ENCODE data around the gene PLP1.
A peak's percentile ranks its signal among the peaks of the same experiment; 100 is the strongest.
"Not testable (repeated sequence)": the region's sequence is repeated elsewhere in the genome, so short reads cannot be mapped to it uniquely, and the experiment has no call there.

Gene PLP1

DNA sequence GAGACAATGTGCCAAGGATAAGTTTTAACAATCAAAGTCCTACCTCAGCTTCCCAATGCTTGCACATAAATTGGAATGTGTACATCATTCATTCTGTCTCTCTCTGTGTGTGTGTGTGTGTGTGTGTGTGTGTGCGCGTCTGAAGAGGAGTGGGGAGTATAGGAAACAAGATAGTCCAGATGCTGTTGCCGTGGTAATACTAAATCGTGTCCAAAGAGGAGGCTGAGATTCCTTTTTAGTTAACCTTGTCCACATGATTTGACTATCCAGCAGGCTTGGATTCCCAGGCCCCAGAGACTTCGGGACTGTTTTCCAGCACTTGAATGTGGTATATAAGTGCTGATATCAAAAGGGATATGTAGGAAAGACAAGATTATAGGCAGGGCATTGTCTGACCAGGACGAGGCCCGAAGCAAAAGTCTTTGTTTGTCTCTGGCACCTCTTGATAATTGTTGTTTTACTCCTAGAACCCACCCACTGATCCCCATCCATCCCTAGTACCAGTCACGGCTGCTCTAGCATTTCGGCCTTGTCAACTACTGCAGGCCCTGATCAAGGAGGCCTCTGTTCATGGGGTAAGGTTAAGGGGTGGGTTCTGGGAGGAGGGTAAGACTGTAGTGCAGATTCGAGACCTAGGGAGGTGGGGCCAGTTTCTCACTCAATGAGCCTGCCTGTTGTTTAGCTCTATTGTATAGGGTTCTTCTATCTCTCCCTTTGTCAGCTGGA, 3.9 kb downstream of the PLP1 start:
- DNase-seq (ENCODE audit: low read depth, low spot score) = no peak

DNA sequence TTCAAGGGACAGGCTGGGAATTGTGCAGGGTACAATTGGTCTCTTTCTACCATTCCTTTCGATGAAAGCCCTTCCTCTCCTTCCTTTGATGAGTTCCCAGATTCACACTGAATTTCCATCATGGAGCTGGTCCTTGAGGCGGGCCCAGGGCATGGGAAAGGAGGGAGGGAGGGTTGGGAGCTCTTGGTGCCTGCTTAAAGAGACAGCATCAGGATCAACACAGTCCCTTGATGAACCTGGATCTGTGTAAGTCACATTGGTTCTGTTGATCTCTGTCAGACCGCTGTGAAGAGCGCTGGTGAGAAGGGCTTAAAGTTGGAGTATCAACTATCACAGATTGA, 4.4 kb downstream of the PLP1 start:
- no peak for DNase-seq (ENCODE audit: low read depth, low spot score)

GRCh38 chrX:103781706-103782105, 5.1 kb downstream of the PLP1 start:
- DNase-seq (ENCODE audit: low read depth, low spot score) = no peak

DNA sequence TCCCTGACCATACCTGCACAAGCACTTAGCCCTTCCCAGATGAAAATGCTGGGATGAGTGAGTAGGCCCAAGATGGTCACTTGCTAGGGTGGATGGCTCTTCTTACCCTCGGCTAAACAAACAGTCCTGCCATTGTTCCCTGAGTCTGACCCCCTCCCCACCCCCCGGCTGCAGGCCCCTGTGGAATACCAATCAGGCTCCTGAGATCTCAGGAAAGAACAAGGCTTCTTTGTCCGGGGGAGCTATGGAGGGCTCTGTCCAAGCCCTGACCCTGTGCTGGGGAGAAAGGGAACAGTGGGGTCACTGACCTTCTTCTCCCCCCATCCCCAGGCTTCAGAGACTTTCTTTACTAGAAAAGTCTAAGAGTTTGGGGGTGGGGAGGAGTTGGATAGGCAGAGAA, 6.0 kb downstream of the PLP1 start:
- no peak for DNase-seq (ENCODE audit: low read depth, low spot score)

DNA sequence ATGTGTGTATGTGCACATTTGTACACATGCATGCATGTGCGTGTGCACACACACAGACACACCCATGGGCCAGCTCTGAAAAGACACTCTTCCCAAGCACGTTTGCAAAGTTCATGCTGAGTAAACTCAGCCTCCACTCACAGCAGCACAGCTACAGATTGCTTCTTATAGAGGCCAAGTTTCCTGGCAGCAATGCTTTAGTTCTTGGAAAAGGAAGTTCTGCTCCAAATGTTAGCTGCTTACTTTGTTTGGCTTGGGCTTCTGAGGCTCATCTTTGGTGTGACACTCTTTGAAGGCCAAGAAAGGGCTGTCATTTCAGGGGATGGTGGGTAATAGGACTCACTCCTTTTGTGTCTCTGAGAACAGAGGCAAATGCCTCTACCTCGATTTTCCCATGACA, 6.6 kb downstream of the PLP1 start:
- no peak for DNase-seq (ENCODE audit: low read depth, low spot score)

- DNase-seq (ENCODE audit: low read depth, low spot score) = no peak
Observed at GRCh38 chrX:103783971-103784370, 7.3 kb downstream of the PLP1 start.

- no peak for DNase-seq (ENCODE audit: low read depth, low spot score)
Observed at GRCh38 chrX:103789004-103789403, 12.4 kb downstream of the PLP1 start.

- DNase-seq (ENCODE audit: low read depth, low spot score) = no peak
Observed at GRCh38 chrX:103791228-103791627, 14.6 kb downstream of the PLP1 start.

- DNase-seq (ENCODE audit: low read depth, low spot score) = no peak
Observed at GRCh38 chrX:103791826-103792485, 15.3 kb downstream of the PLP1 start.

- DNase-seq (ENCODE audit: low read depth, low spot score) = peak; percentile 51
Observed at GRCh38 chrX:103792916-103793544, 16.4 kb downstream of the PLP1 start.

DNA sequence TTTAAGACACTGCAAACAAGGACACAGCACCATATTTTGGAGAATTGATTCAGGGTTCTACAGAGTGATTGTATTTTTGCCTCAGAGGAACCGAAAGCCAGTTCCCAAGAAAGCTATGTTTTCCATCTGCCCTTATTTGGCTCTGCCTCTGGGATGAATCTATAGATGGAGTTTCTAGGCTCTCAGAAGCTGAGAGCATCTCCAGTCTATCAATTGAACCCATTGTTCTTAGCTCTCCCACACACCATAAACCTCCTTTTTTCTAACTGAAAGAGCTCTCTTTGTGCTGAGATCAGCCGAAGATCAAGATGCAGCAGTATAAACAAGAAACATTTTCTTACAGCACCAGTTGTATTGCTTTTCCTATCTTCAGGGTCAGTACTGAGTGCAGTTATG, 16.9 kb downstream of the PLP1 start:
- DNase-seq (ENCODE audit: low read depth, low spot score) = no peak

- no peak for DNase-seq (ENCODE audit: low read depth, low spot score)
Observed at GRCh38 chrX:103794119-103794518, 17.5 kb downstream of the PLP1 start.

DNA sequence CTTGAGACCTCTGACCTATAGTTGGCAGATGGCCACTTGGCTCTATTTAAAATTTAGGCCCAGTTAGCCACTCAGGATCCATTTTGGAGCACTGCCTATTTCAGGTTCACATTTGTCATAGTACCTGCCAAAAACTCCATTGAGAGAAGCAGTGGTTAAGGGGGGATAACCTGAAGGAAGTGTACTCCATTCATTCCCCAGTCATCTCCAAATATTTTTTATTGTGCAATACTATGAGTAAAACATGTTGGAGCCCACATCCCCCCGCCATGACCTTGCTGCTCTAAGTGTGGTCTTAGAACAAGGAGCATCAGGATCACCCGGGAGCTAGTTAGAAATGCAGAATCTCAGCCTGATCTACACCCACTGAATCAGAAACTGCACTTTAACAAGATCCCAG, 21.1 kb downstream of the PLP1 start:
- no peak for DNase-seq (ENCODE audit: low read depth, low spot score)

GRCh38 chrX:103800318-103800717, 23.7 kb downstream of the PLP1 start:
- no peak for DNase-seq (ENCODE audit: low read depth, low spot score)

GRCh38 chrX:103805860-103806259, 29.2 kb downstream of the PLP1 start:
- no peak for DNase-seq (ENCODE audit: low read depth, low spot score)

- no peak for DNase-seq (ENCODE audit: low read depth, low spot score)
Observed at GRCh38 chrX:103806862-103807474, 30.3 kb downstream of the PLP1 start.

GRCh38 chrX:103811858-103812257, 35.2 kb downstream of the PLP1 start:
- no peak for DNase-seq (ENCODE audit: low read depth, low spot score)

- not testable (repeated sequence) for DNase-seq (ENCODE audit: low read depth, low spot score)
Observed at GRCh38 chrX:103817101-103817500, 40.5 kb downstream of the PLP1 start.

DNA sequence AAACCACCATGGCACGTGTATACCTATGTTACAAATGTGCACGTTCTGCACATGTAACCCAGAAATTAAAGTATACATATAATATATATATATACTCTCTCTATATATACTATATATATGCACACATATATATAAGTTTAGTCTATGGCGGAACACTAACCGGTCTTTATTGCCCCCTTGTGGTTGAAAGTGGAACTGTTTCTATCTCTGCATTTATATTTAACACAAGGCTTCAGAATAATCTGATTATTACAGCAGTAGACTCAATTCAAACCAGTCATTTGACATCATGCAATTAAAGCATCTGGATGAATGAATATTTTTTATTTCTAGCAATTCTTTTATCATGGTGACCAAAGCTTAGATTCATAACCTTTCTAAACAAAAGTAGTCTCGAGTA, 40.9 kb downstream of the PLP1 start:
- peak; percentile 54 for DNase-seq (ENCODE audit: low read depth, low spot score)

GRCh38 chrX:103818842-103819619, 42.4 kb downstream of the PLP1 start:
- DNase-seq (ENCODE audit: low read depth, low spot score) = no peak

- DNase-seq (ENCODE audit: low read depth, low spot score) = not testable (repeated sequence)
Observed at GRCh38 chrX:103820802-103821201, 44.2 kb downstream of the PLP1 start.

DNA sequence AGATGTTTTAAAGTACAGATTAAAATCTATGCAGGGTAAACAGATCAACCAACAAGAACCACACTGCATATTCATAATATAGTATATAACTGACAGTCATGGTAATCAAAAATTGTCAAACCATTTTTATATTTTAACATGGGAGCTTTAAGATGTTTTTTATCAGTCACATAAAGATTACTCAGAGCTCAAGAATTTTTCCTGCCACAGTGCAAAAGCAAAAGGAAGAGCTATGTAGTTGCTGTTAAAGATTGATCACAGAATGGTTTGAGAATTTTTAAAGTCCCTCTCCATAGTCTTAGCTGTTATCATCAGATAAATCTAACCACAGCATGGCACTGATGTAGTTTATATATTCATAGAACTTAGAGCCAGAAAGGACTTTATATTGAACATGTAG, 47.0 kb downstream of the PLP1 start:
- no peak for DNase-seq (ENCODE audit: low read depth, low spot score)

Measured in astrocyte of the hippocampus (primary cell).